ELR (cell line): Measurements from ENCODE around the gene ZNF232.
"Not testable (repeated sequence)": the region's sequence is repeated elsewhere in the genome, so short reads cannot be mapped to it uniquely, and the experiment has no call there.

Experiments used
- DNase-seq: peaks from one replicate; pipeline ENCODE4 v3.0.0-alpha.2; 2015; ENCODE audit warnings: low read depth

ZNF232 gene

DNA sequence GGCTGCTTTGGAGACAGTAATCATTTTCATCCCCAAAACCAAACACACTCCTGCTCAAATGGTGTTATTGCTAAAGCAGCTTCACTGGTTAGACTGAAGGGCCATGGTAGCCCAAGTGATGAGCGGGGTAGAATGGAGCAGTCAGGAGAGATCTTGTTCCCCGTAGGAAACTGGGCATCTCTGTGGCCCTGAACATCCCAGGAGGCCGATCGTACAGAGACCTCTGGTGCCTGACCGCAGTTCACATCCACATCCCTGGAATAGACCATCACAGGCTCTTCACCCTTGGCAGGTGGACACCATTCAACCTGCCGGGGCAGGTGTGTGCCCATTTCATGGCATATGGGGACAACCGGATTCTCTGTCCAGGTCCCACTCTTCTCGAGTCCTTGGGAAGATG is 18.1 kb upstream of the ZNF232 start:
- not testable (repeated sequence) for DNase-seq

DNA sequence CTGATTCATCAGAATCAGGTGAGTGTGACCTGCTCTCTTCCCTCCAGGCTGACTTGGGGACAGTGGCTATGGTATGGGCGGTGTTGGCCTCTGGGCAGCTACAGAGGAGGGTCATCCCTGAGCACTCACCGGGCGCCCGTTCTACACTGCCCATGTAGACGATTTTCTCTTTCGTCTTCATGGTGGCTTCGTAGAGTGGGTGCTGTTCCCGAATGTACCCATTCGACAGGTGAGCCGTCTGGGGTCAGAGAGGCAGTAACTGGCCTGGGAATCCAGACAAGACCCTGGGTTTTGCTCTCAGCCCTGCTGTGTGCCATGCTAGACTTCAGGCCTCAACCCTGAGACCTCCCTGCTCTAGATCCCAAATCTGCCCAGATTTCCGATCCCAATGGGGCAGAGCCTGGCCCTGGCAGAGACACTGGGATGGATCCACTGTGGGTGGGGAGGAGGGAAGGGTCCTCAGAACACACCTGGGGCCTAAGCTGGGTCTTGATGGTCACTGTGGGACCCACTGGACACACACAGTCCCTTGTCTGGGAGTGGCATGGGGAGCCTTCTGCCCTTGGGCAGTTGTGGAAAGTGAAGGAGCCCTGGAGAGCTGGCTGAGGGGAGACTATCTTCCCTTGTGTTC is 17.3 kb upstream of the ZNF232 start:
- DNase-seq: no peak

GRCh38 chr17:5128387-5128786 is 16.7 kb upstream of the ZNF232 start:
- not testable (repeated sequence) for DNase-seq

DNA sequence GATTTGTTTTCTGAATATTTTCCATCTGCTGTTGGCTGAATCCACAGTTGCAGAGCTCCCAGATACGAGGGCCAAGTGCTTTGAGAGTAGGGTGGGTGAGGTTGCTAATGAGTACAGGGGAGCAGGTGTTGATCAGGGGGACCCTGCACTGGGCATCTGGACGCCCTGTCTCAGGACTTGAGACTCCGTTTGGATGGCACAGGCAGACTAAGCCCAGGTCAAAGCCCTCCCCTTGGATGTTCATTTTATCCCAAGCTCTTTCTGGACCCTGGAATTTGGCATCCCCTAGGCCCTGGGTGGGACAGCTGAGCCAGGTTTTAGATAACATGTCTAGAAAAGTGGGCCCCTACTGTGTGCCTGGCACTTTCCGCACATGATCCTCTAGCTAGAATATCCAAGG is 16.2 kb upstream of the ZNF232 start:
- no peak for DNase-seq

DNA sequence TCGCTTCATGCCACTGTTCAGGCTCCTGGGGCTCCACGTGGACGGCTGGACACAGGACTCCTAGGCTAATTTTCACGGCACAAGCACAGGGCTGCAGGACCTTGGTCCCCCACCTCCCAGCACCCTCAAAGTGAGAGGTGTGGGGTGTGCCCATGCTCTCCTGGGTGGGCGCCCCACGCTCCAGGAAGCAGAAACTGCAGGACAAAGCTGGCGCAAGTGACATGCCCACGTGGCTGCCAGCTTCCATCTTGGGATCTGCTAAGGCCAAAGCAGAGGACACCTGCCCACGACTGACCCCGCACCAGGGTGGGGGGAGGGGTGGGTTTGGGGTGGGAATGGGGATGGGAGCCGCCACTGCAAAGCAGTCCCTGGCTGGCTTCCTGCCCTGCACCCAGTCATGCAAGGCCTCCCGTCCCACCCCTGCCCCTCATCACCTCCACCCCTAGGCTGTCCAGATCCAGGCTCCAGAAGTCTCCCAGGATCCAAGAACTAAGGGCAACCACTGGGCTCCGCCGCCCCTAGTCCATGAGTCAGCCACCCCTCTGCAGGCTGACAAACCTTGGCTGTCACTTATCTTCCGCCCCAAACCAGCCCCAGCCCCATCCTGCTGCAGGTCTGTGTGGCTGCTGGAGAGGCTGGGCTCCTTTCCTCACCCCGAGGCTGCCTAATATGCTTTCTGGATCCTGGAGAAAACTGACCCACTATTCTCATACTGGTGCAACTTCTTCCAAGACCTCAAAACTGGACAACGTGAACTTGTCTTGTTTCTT is 15.2 kb upstream of the ZNF232 start:
- DNase-seq: no peak

- not testable (repeated sequence) for DNase-seq
These were observed 13.2 kb upstream of the ZNF232 start for GRCh38 chr17:5124896-5125295.

- not testable (repeated sequence) for DNase-seq
These were observed 12.6 kb upstream of the ZNF232 start for GRCh38 chr17:5124125-5124760.

GRCh38 chr17:5123343-5124124 is 11.9 kb upstream of the ZNF232 start:
- no peak for DNase-seq

- peak; percentile 12 for DNase-seq
These were observed 11.1 kb upstream of the ZNF232 start for GRCh38 chr17:5122586-5123342.

GRCh38 chr17:5122056-5122455 is 10.4 kb upstream of the ZNF232 start:
- DNase-seq: not testable (repeated sequence)

DNA sequence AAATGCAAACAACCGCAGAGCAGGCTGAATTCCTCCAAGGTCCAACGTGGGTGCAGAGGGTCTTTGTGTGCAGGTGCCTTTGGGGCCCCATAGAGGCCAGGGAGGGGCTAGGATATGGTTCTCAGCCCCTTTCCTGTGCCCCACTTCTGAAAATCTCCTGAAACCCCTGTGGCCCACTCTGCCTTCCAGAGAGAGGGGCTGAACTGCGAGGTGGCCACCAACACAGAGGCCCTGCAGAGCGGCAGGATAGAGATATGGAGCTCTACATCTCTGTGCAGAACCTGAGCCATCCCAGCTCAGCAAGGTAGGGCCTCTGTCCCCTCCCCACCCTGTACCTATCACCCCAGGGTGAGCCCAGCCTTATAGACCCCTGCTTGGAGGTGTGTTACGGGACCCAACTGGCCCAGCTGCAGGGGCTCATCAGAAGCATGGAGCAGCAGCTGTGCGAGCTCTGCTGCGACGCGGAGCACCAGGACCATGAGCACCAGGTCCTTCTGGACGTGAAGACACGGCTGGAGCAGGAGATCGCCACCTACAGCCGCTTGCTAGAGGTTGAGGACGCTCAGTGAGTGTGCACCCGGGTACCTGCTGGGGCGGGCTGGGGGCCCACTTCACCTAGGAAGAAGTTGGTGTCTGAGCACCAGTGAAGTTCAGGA is 9.6 kb upstream of the ZNF232 start:
- DNase-seq: no peak

DNA sequence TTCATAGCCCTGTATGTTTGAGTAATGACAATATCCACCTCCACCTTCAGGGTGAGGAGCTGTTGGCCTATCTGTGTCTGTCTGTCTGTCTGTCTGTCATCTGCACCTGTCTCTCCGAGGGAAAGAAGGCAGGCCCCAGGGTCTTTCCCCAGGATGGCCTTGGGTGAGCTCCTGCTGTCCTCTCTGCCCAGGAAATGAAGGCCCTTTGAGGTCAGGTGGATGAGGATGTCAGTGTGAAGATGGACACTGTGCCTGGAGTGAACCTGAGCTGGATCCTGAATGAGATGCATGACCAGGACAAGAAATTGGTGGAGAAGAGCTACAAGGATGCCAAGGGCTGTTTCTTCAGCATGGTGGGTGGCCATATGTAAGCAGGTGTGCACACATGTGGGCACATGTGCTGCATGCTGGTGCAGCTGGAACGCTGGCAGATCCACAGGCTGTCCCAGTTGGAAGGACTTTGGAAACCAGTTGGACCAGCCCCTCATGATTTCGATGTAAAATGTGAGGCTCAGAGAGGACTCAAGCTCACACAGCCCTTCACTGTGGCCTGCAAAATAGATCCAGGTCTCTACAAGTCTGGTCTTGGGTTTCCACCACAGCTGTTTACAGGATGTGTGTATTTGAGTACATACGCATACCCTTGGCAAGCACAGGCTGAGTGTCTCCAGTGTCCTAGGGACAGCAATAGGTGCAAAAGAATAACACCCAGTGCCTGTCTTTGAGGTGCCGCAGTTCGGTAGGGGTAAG is 8.9 kb upstream of the ZNF232 start:
- not testable (repeated sequence) for DNase-seq

DNA sequence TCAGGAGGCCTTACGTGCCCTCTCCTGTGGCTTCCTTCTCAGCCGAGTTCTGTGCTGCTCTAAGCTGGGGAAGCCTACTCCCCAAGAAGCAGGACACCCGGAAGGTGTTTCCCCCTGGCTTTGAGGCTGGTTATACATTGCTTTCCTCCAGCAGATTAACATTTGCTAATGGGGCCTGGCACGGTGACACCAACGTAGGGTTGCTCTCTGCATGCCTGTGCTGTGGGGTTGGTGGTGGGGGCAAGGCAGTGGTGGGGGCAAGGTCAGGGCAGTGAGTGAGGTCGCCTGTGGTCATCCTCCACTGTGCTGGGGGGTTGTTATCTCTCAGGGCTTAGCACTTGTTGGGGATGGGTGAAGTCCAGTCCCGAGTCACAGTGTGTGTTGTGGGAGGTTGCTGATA is 8.4 kb upstream of the ZNF232 start:
- no peak for DNase-seq

GRCh38 chr17:5118219-5118618 is 6.5 kb upstream of the ZNF232 start:
- DNase-seq: no peak

DNA sequence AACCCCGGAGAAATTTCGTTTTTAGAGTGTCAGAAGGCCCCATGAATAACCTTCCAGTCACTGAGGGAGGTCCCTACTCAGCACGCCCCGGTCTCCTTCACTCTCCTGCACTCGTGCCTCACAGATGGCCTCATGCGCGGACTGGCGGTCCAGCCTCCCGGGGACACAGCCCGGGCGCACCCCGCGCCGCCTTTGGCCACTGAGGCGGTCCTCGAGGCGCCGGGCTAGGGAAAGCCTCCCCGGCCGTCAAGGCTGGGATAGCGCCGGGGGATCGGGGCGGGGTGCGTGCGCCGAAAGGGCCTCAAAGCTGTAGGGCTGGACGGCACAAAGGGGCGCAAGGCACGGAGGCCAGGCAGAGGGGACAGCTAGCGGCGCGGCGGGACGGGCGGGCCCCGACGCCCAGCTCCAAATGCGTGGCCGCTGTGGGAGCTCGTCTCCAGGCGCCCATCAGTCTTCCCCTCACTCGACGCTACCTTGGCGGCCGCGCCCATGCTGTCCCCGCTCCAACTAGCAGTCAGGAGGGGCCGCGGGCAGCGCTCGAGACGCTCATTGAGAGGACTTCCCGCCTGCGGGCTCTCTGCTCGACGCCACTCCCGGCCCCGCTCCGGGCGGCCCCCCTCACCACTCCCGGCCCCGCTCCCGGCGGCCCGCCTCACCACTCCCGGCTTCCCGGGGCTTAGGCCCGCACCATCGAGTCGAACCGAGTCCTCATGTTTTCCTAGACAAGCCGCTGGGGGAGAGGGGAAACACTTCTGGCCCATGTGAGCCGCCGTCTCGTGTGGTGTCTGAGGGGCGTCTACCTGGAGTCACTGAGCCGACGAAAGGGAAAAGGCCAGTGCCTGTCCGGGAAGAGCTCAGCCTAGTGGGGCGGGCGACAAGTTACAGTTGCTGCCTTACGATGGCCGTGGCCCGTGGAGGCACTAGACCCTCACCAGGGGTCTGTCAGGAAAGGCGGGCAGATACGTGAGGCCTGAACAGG is 4.3 kb upstream of the ZNF232 start, which contains the start of gene USP6:
Gene USP6 (plus strand): TSS at position 360 of the 979 bp plus-strand sequence. CDS start 14,336 bp downstream, outside the sequence.
- no peak for DNase-seq

DNA sequence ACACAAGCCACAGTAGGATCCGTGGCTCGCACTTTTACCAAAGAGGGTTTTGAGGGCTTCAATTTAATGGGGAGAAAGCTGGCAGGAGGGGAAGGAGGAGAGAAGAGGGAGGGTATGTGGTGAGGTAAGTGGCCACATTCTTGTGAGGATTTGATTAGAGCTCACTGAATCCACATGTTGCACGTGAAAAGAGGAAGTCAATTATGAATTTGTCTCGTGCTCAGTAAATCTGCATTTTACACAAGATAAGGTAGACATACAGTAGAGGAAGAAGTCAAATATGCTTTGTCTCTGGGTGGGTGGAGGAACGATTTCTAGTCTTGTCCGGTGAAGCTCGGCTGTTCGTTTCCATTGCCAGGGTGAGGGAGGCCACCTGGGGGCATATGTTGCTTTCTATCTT is 862 bp downstream of the ZNF232 start:
- no peak for DNase-seq

DNA sequence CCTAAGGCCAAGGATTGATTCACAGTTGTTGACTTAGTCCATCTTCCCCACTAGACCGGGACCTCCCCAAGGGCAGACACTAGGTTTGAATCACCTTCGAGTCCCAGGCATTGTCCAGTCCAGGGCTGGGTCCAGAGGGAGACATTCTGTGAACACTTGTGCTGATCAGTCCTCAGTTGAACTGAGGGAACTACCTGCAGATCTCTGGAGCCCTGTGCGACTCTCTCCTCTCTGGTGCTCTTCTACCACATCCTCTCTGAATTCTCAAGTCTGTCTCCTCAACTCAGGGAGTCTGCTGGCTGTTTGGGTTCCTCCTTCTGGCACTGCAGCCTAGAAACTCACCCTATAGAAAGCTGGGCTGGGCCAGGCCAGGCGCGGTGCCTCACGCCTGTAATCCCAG is 10.8 kb downstream of the ZNF232 start:
- DNase-seq: no peak

- no peak for DNase-seq
These were observed 12.4 kb downstream of the ZNF232 start for GRCh38 chr17:5099271-5099670.
